GM21381 (cell line): ENCODE measurements around the gene FBXL20.
"Not testable (repeated sequence)": the region's sequence is repeated elsewhere in the genome, so short reads cannot be mapped to it uniquely, and the experiment has no call there.

Experiments used
- ATAC-seq: cut with Tn5 transposase; IDR thresholded peaks from one replicate; pipeline ENCODE4 v1.9.1; 2021; ENCODE audit warnings: mild to moderate bottlenecking, moderate library complexity; ENCODE audit not compliant: unreplicated experiment

FBXL20 gene

GRCh38 chr17:39385040-39385439 is 16.4 kb downstream of the FBXL20 start:
- ATAC-seq = no peak

- no peak for ATAC-seq
Observed at GRCh38 chr17:39380144-39380543, 21.3 kb downstream of the FBXL20 start.

- ATAC-seq = no peak
Observed at GRCh38 chr17:39376434-39376833, 25.0 kb downstream of the FBXL20 start.

- not testable (repeated sequence) for ATAC-seq
Observed at GRCh38 chr17:39367805-39368204, 33.6 kb downstream of the FBXL20 start.

GRCh38 chr17:39365872-39366271 is 35.6 kb downstream of the FBXL20 start:
- no peak for ATAC-seq

- ATAC-seq = no peak
Observed at GRCh38 chr17:39365242-39365641, 36.2 kb downstream of the FBXL20 start.

GRCh38 chr17:39364236-39365025 is 37.0 kb downstream of the FBXL20 start:
- no peak for ATAC-seq

- ATAC-seq = no peak
Observed at GRCh38 chr17:39361064-39361463, 40.4 kb downstream of the FBXL20 start.

- no peak for ATAC-seq
Observed at GRCh38 chr17:39360537-39360936, 40.9 kb downstream of the FBXL20 start.

GRCh38 chr17:39359994-39360393 is 41.4 kb downstream of the FBXL20 start:
- ATAC-seq = no peak

GRCh38 chr17:39357986-39358385 is 43.4 kb downstream of the FBXL20 start:
- ATAC-seq = no peak

GRCh38 chr17:39357488-39357887 is 43.9 kb downstream of the FBXL20 start:
- ATAC-seq = no peak

GRCh38 chr17:39352986-39353385 is 48.4 kb downstream of the FBXL20 start:
- no peak for ATAC-seq

- ATAC-seq = no peak
Observed at GRCh38 chr17:39352511-39352910, 48.9 kb downstream of the FBXL20 start.

GRCh38 chr17:39351508-39351907 is 49.9 kb downstream of the FBXL20 start:
- ATAC-seq = no peak

- no peak for ATAC-seq
Observed at GRCh38 chr17:39349246-39349645, 52.2 kb downstream of the FBXL20 start.

- not testable (repeated sequence) for ATAC-seq
Observed at GRCh38 chr17:39346863-39347262, 54.6 kb downstream of the FBXL20 start.

- no peak for ATAC-seq
Observed at GRCh38 chr17:39341541-39341940, 59.9 kb downstream of the FBXL20 start.

GRCh38 chr17:39340731-39341130 is 60.7 kb downstream of the FBXL20 start:
- no peak for ATAC-seq

GRCh38 chr17:39339272-39339671 is 62.2 kb downstream of the FBXL20 start:
- no peak for ATAC-seq

GRCh38 chr17:39337649-39338048 is 63.8 kb downstream of the FBXL20 start:
- ATAC-seq = not testable (repeated sequence)

GRCh38 chr17:39335704-39336223 is 65.7 kb downstream of the FBXL20 start:
- no peak for ATAC-seq
